HepG2 (cell line): ENCODE results near the gene C9orf78. TPM values are rescaled to one million over a fixed set of nuclear protein-coding genes. Genes with fewer than 3 reads are reported as not detected.

ENCODE experiments used
- ELF3 ChIP-seq: IDR thresholded peaks from 2 replicates; pipeline ENCODE4 v1.6.1; 2016; ENCODE audit warnings: missing genetic modification reagents, missing compliant biosample characterization
- FOSL1 ChIP-seq: sonication (generic); formaldehyde crosslinking; IDR thresholded peaks from 2 replicates; pipeline ENCODE4 v1.9.0; 2021; ENCODE audit warnings: missing genetic modification reagents, borderline replicate concordance
- GATA4 ChIP-seq: sonication (generic); IDR thresholded peaks from 2 replicates; pipeline ENCODE4 v1.6.1; 2016; ENCODE audit warnings: antibody characterized with exemption, low read depth, borderline replicate concordance
- NKX3-1 ChIP-seq: sonication (generic); formaldehyde crosslinking; IDR thresholded peaks from 2 replicates; pipeline ENCODE4 v1.5.0; 2020; ENCODE audit warnings: missing genetic modification reagents
- NPAS2 ChIP-seq: sonication (generic); formaldehyde crosslinking; IDR thresholded peaks from 2 replicates; pipeline ENCODE4 v1.8.0; 2022; ENCODE audit warnings: mild to moderate bottlenecking, missing genetic modification reagents, borderline replicate concordance
- RNF2 ChIP-seq: fragments of 450-650 bp; conservative IDR thresholded peaks from 2 replicates; pipeline ENCODE4 v1.6.1; 2016; ENCODE audit warnings: low read depth
- WIZ ChIP-seq: sonication (generic); formaldehyde crosslinking; IDR thresholded peaks from 2 replicates; pipeline ENCODE4 v1.5.1; 2020; ENCODE audit warnings: mild to moderate bottlenecking, missing genetic modification reagents
- ZNF761 ChIP-seq: sonication (generic); formaldehyde crosslinking; conservative IDR thresholded peaks from 2 replicates; pipeline ENCODE4 v1.4.0; 2020; ENCODE audit warnings: mild to moderate bottlenecking, missing genetic modification reagents
- polyA plus RNA-seq, 8 experiments: library from polyadenylated mRNA; depleted of rRNA in 3 of 8; stranded (reverse) in 7 of 8; unstranded in 1 of 8; fragments of >200 nt; fragmentation: Illumina TruSeq in 4 of 8; extraction: Trizol in 4 of 8; gene quantifications; 2 replicates each; pipeline versions ENCODE4 v1.2.1 to v1.2.3, GENCODE V29; 2011 to 2016; ENCODE audit warnings: low read depth in 4 of 8, missing spikeins in 1 of 8, mixed read lengths in 1 of 8; ENCODE audit not compliant: insufficient read depth in 1 of 8
- total RNA-seq, 5 experiments: library from RNA; depleted of rRNA; stranded (reverse); fragments of >200 nt; fragmentation: Illumina TruSeq; extraction: Trizol; gene quantifications; 2 replicates each; pipeline ENCODE4 v1.2.3, GENCODE V29; 2016; ENCODE audit warnings: low read depth in 1 of 5
- TF ChIP-seq, protein P1 (sequence below): sonication (generic); formaldehyde crosslinking; IDR thresholded peaks from 2 replicates; pipeline ENCODE4 v1.4.0; 2020; ENCODE audit warnings: mild to moderate bottlenecking, missing genetic modification reagents
- TF ChIP-seq, protein P2 (sequence below): sonication (generic); formaldehyde crosslinking; IDR thresholded peaks from 2 replicates; pipeline ENCODE4 v1.5.1; 2020; ENCODE audit warnings: missing genetic modification reagents, mild to moderate bottlenecking, borderline replicate concordance
- TF ChIP-seq, protein P3 (sequence below): sonication (generic); formaldehyde crosslinking; IDR thresholded peaks from 2 replicates; pipeline ENCODE4 v1.4.0; 2020; ENCODE audit warnings: mild to moderate bottlenecking, missing genetic modification reagents
- TF ChIP-seq, protein P4 (sequence below): sonication (generic); formaldehyde crosslinking; conservative IDR thresholded peaks from 2 replicates; pipeline ENCODE4 v1.4.0; 2020; ENCODE audit warnings: missing genetic modification reagents
- TF ChIP-seq, protein P5 (sequence below): sonication (generic); formaldehyde crosslinking; IDR thresholded peaks from 2 replicates; pipeline ENCODE4 v1.9.0; 2021; ENCODE audit warnings: missing genetic modification reagents, borderline replicate concordance

Gene C9orf78
- total and polyA plus RNA-seq, 2 of the 13 experiments (the other 11 are each of a cell fraction or from before 2014, with no cell fraction given) = 18.4 to 35.5 TPM

DNA sequence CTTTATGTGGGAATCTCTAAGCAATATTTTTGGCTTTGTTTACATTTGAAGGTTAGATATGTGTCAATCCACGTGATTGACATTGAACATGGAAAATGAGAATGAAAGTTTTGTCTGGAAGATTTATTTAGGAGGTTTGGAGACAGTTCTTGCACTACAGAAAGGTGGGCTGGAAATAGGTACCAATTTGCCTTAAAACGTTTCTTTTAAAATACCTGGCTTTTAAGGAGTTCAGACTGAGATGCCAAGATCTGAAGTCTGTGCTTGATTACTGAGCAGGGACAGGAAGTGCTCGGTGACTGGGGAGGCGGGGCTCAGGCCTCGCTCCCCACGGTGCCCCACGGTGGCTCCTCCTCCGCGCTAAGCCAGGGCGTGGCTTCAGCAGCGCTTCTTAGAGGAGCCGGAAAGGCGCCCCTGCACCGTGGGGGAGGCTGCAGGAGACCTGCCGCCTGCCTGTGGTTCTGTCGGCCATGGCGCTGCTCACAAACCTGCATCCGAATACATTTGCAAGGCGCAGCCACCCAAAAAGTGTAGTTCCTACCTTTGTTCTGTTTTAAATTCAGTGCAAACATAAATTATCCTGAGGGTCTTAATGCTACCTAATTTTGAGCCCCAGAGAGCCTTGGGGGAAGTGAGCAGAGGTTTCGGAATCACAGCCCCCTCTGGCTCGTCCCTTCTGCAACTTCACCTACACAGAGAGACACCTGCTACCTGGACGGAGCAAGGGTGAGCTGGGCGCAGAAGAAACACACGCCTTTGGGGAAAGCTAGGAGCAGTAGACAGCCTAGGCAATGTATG lies 49.3 kb upstream of the C9orf78 start (continued):
- TF ChIP-seq FOSL1 (no peak), RNF2 (no peak), ZNF761 (CRISPR knock-in tag) (no peak), WIZ (CRISPR knock-in tag) (no peak), GATA4 (peak; percentile 50; the same call in 1 of the 2 replicates), ELF3 (CRISPR knock-in tag) (peak; percentile 28; the same call in 1 of the 2 replicates), NKX3-1 (no peak), NPAS2 (CRISPR knock-in tag) (no peak)
- TF ChIP-seq, protein P1, sequence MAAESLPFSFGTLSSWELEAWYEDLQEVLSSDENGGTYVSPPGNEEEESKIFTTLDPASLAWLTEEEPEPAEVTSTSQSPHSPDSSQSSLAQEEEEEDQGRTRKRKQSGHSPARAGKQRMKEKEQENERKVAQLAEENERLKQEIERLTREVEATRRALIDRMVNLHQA (CRISPR knock-in tag) = no peak
- TF ChIP-seq, protein P2, sequence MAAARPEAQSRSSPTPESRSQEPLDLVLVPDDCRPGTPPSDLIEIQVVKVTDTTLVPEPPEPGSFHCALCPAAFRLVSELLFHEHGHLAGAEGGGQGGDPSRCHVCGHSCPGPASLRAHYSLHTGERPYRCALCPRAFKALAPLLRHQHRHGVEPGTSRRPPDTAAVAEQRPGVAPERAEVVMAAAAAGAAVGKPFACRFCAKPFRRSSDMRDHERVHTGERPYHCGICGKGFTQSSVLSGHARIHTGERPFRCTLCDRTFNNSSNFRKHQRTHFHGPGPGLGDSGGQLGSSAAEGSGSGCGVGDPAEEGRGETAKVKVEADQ = no peak
- TF ChIP-seq, protein P3, sequence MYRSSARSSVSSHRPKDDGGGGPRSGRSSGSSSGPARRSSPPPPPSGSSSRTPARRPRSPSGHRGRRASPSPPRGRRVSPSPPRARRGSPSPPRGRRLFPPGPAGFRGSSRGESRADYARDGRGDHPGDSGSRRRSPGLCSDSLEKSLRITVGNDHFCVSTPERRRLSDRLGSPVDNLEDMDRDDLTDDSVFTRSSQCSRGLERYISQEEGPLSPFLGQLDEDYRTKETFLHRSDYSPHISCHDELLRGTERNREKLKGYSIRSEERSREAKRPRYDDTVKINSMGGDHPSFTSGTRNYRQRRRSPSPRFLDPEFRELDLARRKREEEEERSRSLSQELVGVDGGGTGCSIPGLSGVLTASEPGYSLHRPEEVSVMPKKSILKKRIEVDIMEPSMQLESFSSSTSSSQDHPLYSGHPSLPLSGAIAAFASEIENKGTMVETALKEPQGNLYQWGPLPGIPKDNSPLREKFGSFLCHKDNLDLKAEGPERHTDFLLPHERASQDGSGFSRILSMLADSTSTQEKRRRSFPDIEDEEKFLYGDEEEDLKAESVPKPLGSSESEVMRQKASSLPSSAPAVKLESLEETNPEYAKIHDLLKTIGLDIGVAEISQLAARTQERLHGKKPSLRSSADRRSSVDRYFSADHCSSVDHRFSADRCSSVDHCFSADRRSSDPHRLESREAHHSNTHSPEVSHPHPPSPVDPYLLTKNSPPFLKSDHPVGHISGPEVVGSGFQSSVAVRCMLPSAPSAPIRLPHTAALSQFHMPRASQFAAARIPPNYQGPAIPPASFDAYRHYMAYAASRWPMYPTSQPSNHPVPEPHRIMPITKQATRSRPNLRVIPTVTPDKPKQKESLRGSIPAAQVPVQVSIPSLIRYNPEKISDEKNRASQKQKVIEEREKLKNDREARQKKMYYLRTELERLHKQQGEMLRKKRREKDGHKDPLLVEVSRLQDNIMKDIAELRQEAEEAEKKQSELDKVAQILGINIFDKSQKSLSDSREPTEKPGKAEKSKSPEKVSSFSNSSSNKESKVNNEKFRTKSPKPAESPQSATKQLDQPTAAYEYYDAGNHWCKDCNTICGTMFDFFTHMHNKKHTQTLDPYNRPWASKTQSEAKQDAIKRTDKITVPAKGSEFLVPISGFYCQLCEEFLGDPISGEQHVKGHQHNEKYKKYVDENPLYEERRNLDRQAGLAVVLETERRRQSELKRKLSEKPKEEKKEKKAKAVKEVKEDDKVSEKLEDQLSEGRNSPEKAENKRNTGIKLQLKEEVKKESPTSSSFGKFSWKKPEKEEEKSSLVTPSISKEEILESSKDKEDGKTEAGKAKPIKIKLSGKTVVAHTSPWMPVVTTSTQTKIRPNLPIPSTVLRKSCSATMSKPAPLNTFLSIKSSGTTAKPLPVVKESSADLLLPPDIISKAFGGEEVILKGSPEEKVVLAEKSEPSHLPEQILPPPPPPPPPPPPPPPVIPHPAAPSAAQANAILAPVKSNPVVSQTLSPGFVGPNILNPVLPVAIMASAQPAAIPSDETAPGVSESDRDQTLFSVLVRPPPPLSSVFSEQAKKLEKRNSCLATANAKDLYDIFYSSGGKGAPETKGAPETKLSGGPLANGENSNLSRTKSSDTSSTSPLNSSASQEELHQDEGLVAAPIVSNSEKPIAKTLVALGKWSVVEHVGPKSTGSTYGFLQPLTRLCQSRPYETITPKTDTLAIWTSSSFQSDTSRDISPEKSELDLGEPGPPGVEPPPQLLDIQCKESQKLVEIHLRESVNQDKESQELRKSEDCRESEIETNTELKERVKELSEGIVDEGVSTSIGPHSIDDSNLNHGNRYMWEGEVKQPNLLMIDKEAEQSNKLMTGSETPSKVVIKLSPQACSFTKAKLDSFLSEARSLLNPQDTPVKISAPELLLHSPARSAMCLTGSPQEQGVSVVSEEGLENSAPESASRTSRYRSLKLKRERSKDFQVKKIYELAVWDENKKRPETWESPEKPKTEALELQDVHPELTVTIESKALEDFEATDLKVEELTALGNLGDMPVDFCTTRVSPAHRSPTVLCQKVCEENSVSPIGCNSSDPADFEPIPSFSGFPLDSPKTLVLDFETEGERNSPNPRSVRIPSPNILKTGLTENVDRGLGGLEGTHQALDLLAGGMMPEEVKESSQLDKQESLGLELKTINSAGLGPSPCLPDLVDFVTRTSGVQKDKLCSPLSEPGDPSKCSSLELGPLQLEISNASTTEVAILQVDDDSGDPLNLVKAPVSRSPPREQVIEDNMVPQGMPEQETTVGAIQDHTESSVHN (CRISPR knock-in tag) = no peak
- TF ChIP-seq, protein P4, sequence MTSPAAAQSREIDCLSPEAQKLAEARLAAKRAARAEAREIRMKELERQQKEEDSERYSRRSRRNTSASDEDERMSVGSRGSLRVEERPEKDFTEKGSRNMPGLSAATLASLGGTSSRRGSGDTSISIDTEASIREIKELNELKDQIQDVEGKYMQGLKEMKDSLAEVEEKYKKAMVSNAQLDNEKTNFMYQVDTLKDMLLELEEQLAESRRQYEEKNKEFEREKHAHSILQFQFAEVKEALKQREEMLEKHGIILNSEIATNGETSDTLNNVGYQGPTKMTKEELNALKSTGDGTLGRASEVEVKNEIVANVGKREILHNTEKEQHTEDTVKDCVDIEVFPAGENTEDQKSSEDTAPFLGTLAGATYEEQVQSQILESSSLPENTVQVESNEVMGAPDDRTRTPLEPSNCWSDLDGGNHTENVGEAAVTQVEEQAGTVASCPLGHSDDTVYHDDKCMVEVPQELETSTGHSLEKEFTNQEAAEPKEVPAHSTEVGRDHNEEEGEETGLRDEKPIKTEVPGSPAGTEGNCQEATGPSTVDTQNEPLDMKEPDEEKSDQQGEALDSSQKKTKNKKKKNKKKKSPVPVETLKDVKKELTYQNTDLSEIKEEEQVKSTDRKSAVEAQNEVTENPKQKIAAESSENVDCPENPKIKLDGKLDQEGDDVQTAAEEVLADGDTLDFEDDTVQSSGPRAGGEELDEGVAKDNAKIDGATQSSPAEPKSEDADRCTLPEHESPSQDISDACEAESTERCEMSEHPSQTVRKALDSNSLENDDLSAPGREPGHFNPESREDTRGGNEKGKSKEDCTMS (CRISPR knock-in tag) = no peak
- TF ChIP-seq, protein P5, sequence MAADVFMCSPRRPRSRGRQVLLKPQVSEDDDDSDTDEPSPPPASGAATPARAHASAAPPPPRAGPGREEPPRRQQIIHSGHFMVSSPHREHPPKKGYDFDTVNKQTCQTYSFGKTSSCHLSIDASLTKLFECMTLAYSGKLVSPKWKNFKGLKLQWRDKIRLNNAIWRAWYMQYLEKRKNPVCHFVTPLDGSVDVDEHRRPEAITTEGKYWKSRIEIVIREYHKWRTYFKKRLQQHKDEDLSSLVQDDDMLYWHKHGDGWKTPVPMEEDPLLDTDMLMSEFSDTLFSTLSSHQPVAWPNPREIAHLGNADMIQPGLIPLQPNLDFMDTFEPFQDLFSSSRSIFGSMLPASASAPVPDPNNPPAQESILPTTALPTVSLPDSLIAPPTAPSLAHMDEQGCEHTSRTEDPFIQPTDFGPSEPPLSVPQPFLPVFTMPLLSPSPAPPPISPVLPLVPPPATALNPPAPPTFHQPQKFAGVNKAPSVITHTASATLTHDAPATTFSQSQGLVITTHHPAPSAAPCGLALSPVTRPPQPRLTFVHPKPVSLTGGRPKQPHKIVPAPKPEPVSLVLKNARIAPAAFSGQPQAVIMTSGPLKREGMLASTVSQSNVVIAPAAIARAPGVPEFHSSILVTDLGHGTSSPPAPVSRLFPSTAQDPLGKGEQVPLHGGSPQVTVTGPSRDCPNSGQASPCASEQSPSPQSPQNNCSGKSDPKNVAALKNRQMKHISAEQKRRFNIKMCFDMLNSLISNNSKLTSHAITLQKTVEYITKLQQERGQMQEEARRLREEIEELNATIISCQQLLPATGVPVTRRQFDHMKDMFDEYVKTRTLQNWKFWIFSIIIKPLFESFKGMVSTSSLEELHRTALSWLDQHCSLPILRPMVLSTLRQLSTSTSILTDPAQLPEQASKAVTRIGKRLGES (CRISPR knock-in tag) = no peak
